HepG2 (cell line): Measurements from ENCODE around the gene ADORA3. TPM values are rescaled to one million over a fixed set of nuclear protein-coding genes. Genes with fewer than 3 reads are reported as not detected.

Experiments
- ATAC-seq: fragments of 200-7000 bp; cut with Tn5 transposase; 3 replicates; pipeline ENCODE4 v1.9.1; 2020; ENCODE audit warnings: mild to moderate bottlenecking, moderate library complexity
- BruUV-seq: library from RNA; stranded (reverse); fragments of 400-500 nt; replicated peaks from 2 replicates; lab custom pipeline; 2021; lab: Mats Ljungman, UMichigan
- CTCF ChIA-PET: fragments of 300-600 bp; formaldehyde crosslinking; extraction: SDS; loops from one replicate; lab custom pipeline; 2021; ENCODE audit warnings: low total read pairs, inconsistent platforms, low intra/inter-chr PET ratio; lab: Yijun Ruan, JAX
- POLR2A ChIA-PET: fragments of 350-600 bp; sonication (Branson Sonifier 250); formaldehyde crosslinking; loops from one replicate; lab custom pipeline; 2020; ENCODE audit warnings: antibody characterized with exemption, inconsistent platforms; lab: Yijun Ruan, JAX
- DNase-seq: peaks from one replicate; pipeline ENCODE4 v3.0.0-alpha.2; 2015; ENCODE audit warnings: low spot score
- FAIRE-seq: peaks from 3 replicates; lab custom pipeline; 2011; peaks lifted over from hg19 to GRCh38; lab: Jason Lieb, UNC
- H2AFZ ChIP-seq: one replicate; pipeline ENCODE4 v1.6.1; 2011; ENCODE audit warnings: low read length, inconsistent platforms
- H3K27ac ChIP-seq: fragments of 300-600 bp; 3 replicates; pipeline ENCODE4 v1.8.0; 2011; ENCODE audit warnings: mixed run types, mild to moderate bottlenecking, mixed read lengths, low read length, inconsistent platforms; ENCODE audit not compliant: insufficient read depth; ENCODE audit errors: extremely low read length
- H3K27me3 ChIP-seq, 2 experiments: fragments of 200-600 bp in 1 of 2; 2 replicates in 1 of 2; 3 replicates in 1 of 2; pipeline versions ENCODE4 v1.6.0 to v1.8.0; 2011; ENCODE audit warnings: low read length in 2 of 2, mild to moderate bottlenecking in 2 of 2, moderate library complexity in 2 of 2, inconsistent platforms in 1 of 2; ENCODE audit not compliant: insufficient read depth in 2 of 2, control insufficient read depth in 1 of 2
- H3K36me3 ChIP-seq, 2 experiments: fragments of 200-600 bp in 1 of 2; replicated peaks in 1 of 2; 2 replicates in 1 of 2; 3 replicates in 1 of 2; pipeline versions ENCODE4 v1.5.1 to v1.8.0; 2011; ENCODE audit warnings: low read length in 2 of 2, inconsistent platforms in 1 of 2; ENCODE audit not compliant: insufficient read depth in 2 of 2, control insufficient read depth in 1 of 2
- H3K4me1 ChIP-seq: 2 replicates; pipeline ENCODE4 v1.5.1; 2012; ENCODE audit warnings: low read length, inconsistent platforms; ENCODE audit not compliant: insufficient read depth
- H3K4me2 ChIP-seq: 2 replicates; pipeline ENCODE4 v1.6.0; 2011; ENCODE audit warnings: low read depth, low read length, inconsistent platforms
- H3K4me3 ChIP-seq, 3 experiments: fragments of 200-600 bp in 1 of 3; sonication (generic), shearing (Covaris generic) in 1 of 3; replicated peaks in 1 of 3; 2 replicates each; pipeline ENCODE4 v1.5.1; 2011 to 2016; ENCODE audit warnings: low read length in 3 of 3, inconsistent platforms in 2 of 3, low read depth in 2 of 3, mild to moderate bottlenecking in 2 of 3, control low read depth in 1 of 3, mixed read lengths in 1 of 3; ENCODE audit not compliant: insufficient read depth in 1 of 3
- H3K79me2 ChIP-seq: one replicate; pipeline ENCODE4 v1.6.1; 2011; ENCODE audit warnings: low read length, inconsistent platforms; ENCODE audit not compliant: insufficient read depth
- H3K9ac ChIP-seq: 2 replicates; pipeline ENCODE4 v1.6.0; 2011; ENCODE audit warnings: mild to moderate bottlenecking, low read depth, low read length, inconsistent platforms; ENCODE audit not compliant: insufficient read depth
- H3K9me3 ChIP-seq: 2 replicates; pipeline ENCODE4 v1.5.1; 2012; ENCODE audit warnings: mild to moderate bottlenecking, low read length
- H4K20me1 ChIP-seq: 2 replicates; pipeline ENCODE4 v1.6.0; 2011; ENCODE audit warnings: inconsistent platforms, mild to moderate bottlenecking, low read length, moderate library complexity; ENCODE audit not compliant: insufficient read depth
- BCL6 ChIP-seq: IDR thresholded peaks from 2 replicates; pipeline ENCODE4 v1.6.1; 2016; ENCODE audit warnings: missing genetic modification reagents, missing compliant biosample characterization
- MBNL3 ChIP-seq: fragments of 250-450 bp; sonication (Bioruptor Pico); conservative IDR thresholded peaks from 2 replicates; pipeline ENCODE4 v1.8.0; 2022; ENCODE audit warnings: mild to moderate bottlenecking, inconsistent platforms
- WIZ ChIP-seq: sonication (generic); formaldehyde crosslinking; IDR thresholded peaks from 2 replicates; pipeline ENCODE4 v1.5.1; 2020; ENCODE audit warnings: mild to moderate bottlenecking, missing genetic modification reagents
- ZNF562 ChIP-seq: sonication (generic); formaldehyde crosslinking; IDR thresholded peaks from 2 replicates; pipeline ENCODE4 v1.8.0; 2022; ENCODE audit warnings: missing genetic modification reagents, borderline replicate concordance
- WGBS: methylation state at CpG from one replicate; pipeline ENCODE4 v1.1.6; 2017; ENCODE audit warnings: low lambda C conversion rate; 5-methylcytosine and 5-hydroxymethylcytosine counted together
- in situ Hi-C: cut with HindIII; loops from 2 replicates; pipeline ENCODE4 v1.10.0; 2017; ENCODE audit warnings: low pct_unique_long_range_greater_than_20kb; ENCODE audit not compliant: extremely low pct_ligation_motif_present
- intact Hi-C: fragments of 100-400 bp; cut with micrococcal nuclease; formaldehyde crosslinking; loops from one replicate; pipeline ENCODE4 v1.10.0; 2022; ENCODE audit not compliant: unreplicated experiment
- polyA plus RNA-seq, 8 experiments: library from polyadenylated mRNA; depleted of rRNA in 3 of 8; stranded (reverse) in 7 of 8; unstranded in 1 of 8; fragments of >200 nt; fragmentation: Illumina TruSeq in 4 of 8; extraction: Trizol in 4 of 8; gene quantifications; 2 replicates each; pipeline versions ENCODE4 v1.2.1 to v1.2.3, GENCODE V29; 2011 to 2016; ENCODE audit warnings: low read depth in 4 of 8, missing spikeins in 1 of 8, mixed read lengths in 1 of 8; ENCODE audit not compliant: insufficient read depth in 1 of 8
- total RNA-seq, 5 experiments: library from RNA; depleted of rRNA; stranded (reverse); fragments of >200 nt; fragmentation: Illumina TruSeq; extraction: Trizol; gene quantifications; 2 replicates each; pipeline ENCODE4 v1.2.3, GENCODE V29; 2016; ENCODE audit warnings: low read depth in 1 of 5
- TF ChIP-seq, protein P1 (sequence below): sonication (generic); formaldehyde crosslinking; IDR thresholded peaks from 2 replicates; pipeline ENCODE4 v1.4.0; 2020; ENCODE audit warnings: missing genetic modification reagents, borderline replicate concordance

Gene ADORA3
- total and polyA plus RNA-seq, 2 of the 13 experiments (the other 11 are each of a cell fraction or from before 2014, with no cell fraction given), result not detected

DNA sequence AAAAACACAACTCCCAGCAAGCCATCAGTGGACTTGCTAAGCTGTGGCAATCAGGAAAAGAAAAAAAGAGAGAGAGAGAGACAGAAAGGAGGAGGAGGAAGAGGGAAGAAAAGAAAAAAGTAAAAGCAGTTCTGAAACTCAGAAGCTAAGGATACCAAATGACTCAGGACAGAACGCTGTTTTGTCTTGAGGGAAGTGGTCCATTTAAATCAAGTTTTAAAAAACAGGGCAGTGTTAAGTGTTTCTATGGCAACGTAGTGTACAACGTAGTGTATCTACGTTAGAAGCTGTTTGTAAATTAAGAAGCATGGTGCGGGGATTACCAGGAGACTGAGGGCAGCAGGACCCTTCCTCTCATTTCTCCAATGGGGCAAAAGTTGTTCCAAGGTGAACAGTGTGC, 5.8 kb downstream of the ADORA3 start (continued):
- TF ChIP-seq, protein P1, sequence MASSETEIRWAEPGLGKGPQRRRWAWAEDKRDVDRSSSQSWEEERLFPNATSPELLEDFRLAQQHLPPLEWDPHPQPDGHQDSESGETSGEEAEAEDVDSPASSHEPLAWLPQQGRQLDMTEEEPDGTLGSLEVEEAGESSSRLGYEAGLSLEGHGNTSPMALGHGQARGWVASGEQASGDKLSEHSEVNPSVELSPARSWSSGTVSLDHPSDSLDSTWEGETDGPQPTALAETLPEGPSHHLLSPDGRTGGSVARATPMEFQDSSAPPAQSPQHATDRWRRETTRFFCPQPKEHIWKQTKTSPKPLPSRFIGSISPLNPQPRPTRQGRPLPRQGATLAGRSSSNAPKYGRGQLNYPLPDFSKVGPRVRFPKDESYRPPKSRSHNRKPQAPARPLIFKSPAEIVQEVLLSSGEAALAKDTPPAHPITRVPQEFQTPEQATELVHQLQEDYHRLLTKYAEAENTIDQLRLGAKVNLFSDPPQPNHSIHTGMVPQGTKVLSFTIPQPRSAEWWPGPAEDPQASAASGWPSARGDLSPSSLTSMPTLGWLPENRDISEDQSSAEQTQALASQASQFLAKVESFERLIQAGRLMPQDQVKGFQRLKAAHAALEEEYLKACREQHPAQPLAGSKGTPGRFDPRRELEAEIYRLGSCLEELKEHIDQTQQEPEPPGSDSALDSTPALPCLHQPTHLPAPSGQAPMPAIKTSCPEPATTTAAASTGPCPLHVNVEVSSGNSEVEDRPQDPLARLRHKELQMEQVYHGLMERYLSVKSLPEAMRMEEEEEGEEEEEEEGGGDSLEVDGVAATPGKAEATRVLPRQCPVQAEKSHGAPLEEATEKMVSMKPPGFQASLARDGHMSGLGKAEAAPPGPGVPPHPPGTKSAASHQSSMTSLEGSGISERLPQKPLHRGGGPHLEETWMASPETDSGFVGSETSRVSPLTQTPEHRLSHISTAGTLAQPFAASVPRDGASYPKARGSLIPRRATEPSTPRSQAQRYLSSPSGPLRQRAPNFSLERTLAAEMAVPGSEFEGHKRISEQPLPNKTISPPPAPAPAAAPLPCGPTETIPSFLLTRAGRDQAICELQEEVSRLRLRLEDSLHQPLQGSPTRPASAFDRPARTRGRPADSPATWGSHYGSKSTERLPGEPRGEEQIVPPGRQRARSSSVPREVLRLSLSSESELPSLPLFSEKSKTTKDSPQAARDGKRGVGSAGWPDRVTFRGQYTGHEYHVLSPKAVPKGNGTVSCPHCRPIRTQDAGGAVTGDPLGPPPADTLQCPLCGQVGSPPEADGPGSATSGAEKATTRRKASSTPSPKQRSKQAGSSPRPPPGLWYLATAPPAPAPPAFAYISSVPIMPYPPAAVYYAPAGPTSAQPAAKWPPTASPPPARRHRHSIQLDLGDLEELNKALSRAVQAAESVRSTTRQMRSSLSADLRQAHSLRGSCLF (CRISPR knock-in tag), result no peak
- TF ChIP-seq BCL6 (CRISPR knock-in tag), result no peak
- no peak for TF ChIP-seq ZNF562 (CRISPR knock-in tag)
- TF ChIP-seq, all 625 proteins: peak for 0

DNA sequence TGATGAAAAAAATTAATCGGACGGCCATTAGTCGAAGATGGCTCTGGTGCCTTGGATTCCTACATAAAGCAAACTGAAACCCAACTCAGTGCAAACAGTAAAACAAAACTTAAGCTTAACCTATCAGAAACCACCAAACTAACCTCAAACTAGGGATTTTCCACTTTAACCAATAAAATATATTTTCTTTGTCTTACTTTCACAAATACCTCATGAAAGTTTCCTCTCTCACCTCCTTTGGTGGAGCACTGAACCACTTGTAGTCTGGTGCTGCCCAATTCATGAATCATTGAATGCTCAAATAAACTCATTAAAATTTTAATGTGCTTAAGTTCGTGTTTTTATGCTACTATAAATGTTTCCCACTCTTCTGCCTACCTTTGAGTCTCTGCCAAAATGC, 7.0 kb downstream of the ADORA3 start:
- no TSS peak for BruUV-seq
- H3K79me2 ChIP-seq, result no peaks in the 10 kb centered on the region
- H3K4me2 ChIP-seq, result no peak overlapping the region
- no peak overlapping the region for H2AFZ ChIP-seq
- ChIA-PET CTCF (no interaction called here), POLR2A (no interaction called here)
- H3K9me3 ChIP-seq, result no peaks in the 10 kb centered on the region
- TF ChIP-seq MBNL3 (CRISPR knock-in tag), result no peak
- TF ChIP-seq WIZ (CRISPR knock-in tag), result no peak
- intact Hi-C loops (no loop called here), in situ Hi-C loops (no loop called here)
- H3K27ac ChIP-seq, result no peak overlapping the region
- no peaks in the 10 kb centered on the region for H3K4me1 ChIP-seq
- DNase-seq (no peak), ATAC-seq (no peak), FAIRE-seq (no peak)
- H4K20me1 ChIP-seq, result no peaks in the 10 kb centered on the region
- no peak overlapping the region for H3K9ac ChIP-seq
- H3K27me3 ChIP-seq, result no peaks in the 10 kb centered on the region
- WGBS, result 71% methylated on average over 4 of the region's 4 CpGs
- no peak overlapping the region for H3K4me3 ChIP-seq
- H3K36me3 ChIP-seq, result no peaks in the 10 kb centered on the region
